Endothelial cell (in vitro differentiated cells): Measurements from ENCODE around the gene TFAP2A. TPM values are rescaled to one million over a fixed set of nuclear protein-coding genes. Genes with fewer than 3 reads are reported as not detected.

ENCODE experiments used
- DNase-seq: peaks from one replicate; pipeline ENCODE4 v3.0.0; 2021; ENCODE audit warnings: low spot score
- H3K27ac Mint-ChIP-seq: one replicate; pipeline ENCODE4 v1.8.0; 2021; ENCODE audit warnings: mixed read lengths, inconsistent platforms; ENCODE audit not compliant: unreplicated experiment
- H3K27me3 Mint-ChIP-seq: one replicate; pipeline ENCODE4 v1.8.0; 2021; ENCODE audit warnings: mild to moderate bottlenecking, moderate library complexity, mixed read lengths, inconsistent platforms; ENCODE audit not compliant: unreplicated experiment
- H3K36me3 Mint-ChIP-seq: one replicate; pipeline ENCODE4 v1.8.0; 2021; ENCODE audit warnings: mild to moderate bottlenecking, low read depth, mixed read lengths, inconsistent platforms; ENCODE audit not compliant: unreplicated experiment
- H3K4me1 Mint-ChIP-seq: one replicate; pipeline ENCODE4 v1.8.0; 2021; ENCODE audit warnings: mild to moderate bottlenecking, mixed read lengths, inconsistent platforms; ENCODE audit not compliant: unreplicated experiment
- H3K4me3 Mint-ChIP-seq: one replicate; pipeline ENCODE4 v1.8.0; 2021; ENCODE audit warnings: mild to moderate bottlenecking, mixed read lengths, inconsistent platforms; ENCODE audit not compliant: unreplicated experiment
- H3K9me3 Mint-ChIP-seq: one replicate; pipeline ENCODE4 v1.8.0; 2021; ENCODE audit warnings: mixed read lengths, inconsistent platforms; ENCODE audit not compliant: unreplicated experiment
- CTCF ChIP-seq: fragments of 200-600 bp; sonication (generic); IDR thresholded peaks from one replicate; pipeline ENCODE4 v1.5.0; 2021; ENCODE audit warnings: antibody characterized with exemption; ENCODE audit not compliant: unreplicated experiment
- total RNA-seq: library from RNA; stranded (reverse); fragmentation: NEBNext Ultra II Directional; extraction: Animal tissue kit (Norgen Biotek cat#: 25700); gene quantifications from one replicate; pipeline ENCODE4 v1.2.1, GENCODE V29; 2021; ENCODE audit not compliant: unreplicated experiment

The TFAP2A gene
- total RNA-seq, 1 donor from 2014 or later = 0.31 TPM

DNA sequence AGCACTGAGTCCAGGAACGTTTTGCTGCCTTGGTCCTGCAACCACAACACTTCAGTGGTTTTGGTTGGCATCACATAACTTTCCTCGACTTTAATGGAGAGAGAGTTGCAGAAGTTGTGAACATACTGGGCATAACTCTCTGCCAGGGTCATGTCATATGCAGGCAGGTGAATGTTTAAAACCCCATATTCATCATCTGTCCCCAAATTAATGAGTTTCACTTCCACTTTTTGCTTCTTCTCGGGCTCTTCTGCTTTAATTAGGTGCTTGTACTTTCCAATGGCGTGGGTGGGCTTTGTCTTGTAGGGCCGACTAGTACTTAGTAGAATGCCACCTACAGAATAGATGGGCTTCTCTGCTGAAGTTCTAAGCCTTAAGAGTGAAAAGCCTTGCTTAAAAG, 45.2 kb upstream of the TFAP2A start:
- no peak for TF ChIP-seq CTCF
- DNase-seq = no peak
- Mint-ChIP-seq H3K4me3 (no peak overlapping the region), H3K9me3 (no peaks in the 10 kb centered on the region), H3K4me1 (peaks cover 7% of the 10 kb centered on the region), H3K27ac (no peak overlapping the region), H3K27me3 (no peaks in the 10 kb centered on the region), H3K36me3 (no peaks in the 10 kb centered on the region)

GRCh38 chr6:10458287-10458686, 43.4 kb upstream of the TFAP2A start:
- no peaks in the 10 kb centered on the region for H3K27me3 Mint-ChIP-seq
- DNase-seq = no peak
- H3K27ac Mint-ChIP-seq = no peak overlapping the region

DNA sequence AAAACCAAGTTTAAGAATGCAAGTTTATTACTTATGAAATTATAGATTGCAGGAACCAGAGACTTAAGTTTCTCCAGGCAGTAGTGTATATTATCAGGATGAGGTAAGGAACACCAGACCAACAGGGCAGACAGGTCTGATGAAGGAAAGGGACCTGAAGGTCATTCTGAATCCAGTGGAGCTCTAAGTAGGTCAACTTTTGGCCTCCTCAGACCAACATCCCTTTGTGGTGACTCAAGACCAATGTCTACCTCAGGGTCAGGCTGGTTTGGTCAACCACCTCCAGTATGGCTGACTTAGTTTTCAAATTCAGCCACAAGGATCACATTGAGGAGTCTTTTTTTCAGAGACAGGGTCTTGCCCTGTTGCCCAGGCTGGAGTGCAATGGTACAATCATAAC, 38.7 kb upstream of the TFAP2A start:
- Mint-ChIP-seq H3K9me3 (no peaks in the 10 kb centered on the region), H3K27me3 (no peaks in the 10 kb centered on the region), H3K4me3 (no peak overlapping the region), H3K36me3 (no peaks in the 10 kb centered on the region), H3K27ac (no peak overlapping the region), H3K4me1 (peaks cover 9% of the 10 kb centered on the region)
- DNase-seq = no peak
- TF ChIP-seq CTCF = no peak

More at GRCh38 chr6:10458287-10458686, 43.4 kb upstream of the TFAP2A start:
- H3K36me3 Mint-ChIP-seq = no peaks in the 10 kb centered on the region
- no peak overlapping the region for H3K4me3 Mint-ChIP-seq
- H3K9me3 Mint-ChIP-seq = no peaks in the 10 kb centered on the region
- H3K4me1 Mint-ChIP-seq = peaks cover 7% of the 10 kb centered on the region
- no peak for TF ChIP-seq CTCF

DNA sequence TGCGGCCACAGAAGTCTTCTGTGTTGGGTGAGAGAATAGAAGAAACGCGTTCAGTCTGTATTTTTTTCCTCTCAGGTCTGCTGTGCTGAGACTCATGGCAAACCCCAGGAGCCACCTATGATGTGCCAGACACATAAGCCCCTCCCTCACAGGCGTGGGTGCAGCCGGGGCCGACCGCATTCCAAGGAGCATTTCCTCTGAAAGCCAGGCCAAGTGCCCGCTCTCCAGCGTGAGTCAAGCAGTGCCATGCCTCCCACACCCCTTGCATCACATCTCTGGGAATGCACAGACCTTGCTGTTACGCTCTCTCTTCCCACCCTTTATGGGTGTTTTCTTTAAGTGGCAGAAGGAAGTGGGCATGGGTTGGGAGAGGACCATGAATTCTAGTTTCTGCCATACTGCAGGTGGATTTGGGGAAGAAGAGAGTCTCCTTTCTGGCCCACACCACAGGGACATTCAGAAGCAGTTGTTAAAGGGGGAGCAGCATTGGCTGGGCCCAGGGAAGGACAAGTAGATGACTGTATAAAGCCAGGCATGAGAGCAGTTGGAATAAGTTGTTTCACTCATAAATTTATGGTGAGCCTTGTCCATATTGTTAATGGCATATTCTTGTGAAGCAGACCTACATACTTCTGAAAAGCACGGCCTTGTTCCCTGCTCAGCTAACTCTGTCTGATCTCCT, 37.1 kb upstream of the TFAP2A start:
- Mint-ChIP-seq H3K4me3 (no peak overlapping the region), H3K27ac (no peak overlapping the region), H3K36me3 (no peaks in the 10 kb centered on the region), H3K27me3 (no peaks in the 10 kb centered on the region), H3K4me1 (peaks cover 2% of the 10 kb centered on the region), H3K9me3 (no peaks in the 10 kb centered on the region)
- TF ChIP-seq CTCF = no peak
- DNase-seq = no peak

GRCh38 chr6:10451394-10451793, 36.5 kb upstream of the TFAP2A start:
- Mint-ChIP-seq H3K36me3 (no peaks in the 10 kb centered on the region), H3K4me1 (peaks cover 2% of the 10 kb centered on the region), H3K27ac (no peak overlapping the region), H3K27me3 (no peaks in the 10 kb centered on the region), H3K9me3 (no peaks in the 10 kb centered on the region), H3K4me3 (no peak overlapping the region)
- TF ChIP-seq CTCF = no peak
- DNase-seq = no peak
